Sigmoid colon (tissue), 4 donors: ENCODE results near the gene CARTPT.

Experiments
- EP300 ChIP-seq, 4 donors: sonication (generic); formaldehyde crosslinking; IDR thresholded peaks; one replicate each; pipeline ENCODE4 v1.6.1; 2017; ENCODE audit warnings: antibody characterized with exemption in 4 of 4
- POLR2A ChIP-seq, 2 donors: fragments of 450-650 bp; IDR thresholded peaks; one replicate each; pipeline ENCODE4 v1.6.1; 2016; ENCODE audit warnings: antibody characterized with exemption in 2 of 2, mild to moderate bottlenecking in 2 of 2, moderate library complexity in 2 of 2
- POLR2AphosphoS5 ChIP-seq, 4 donors: sonication (generic); formaldehyde crosslinking; IDR thresholded peaks; one replicate each; pipeline ENCODE4 v1.6.1; 2017; ENCODE audit warnings: antibody characterized with exemption in 4 of 4
- TF ChIP-seq, protein P1 (sequence below), 4 experiments: fragments of 450-650 bp in 3 of 4; fragments of 200-600 bp in 1 of 4; IDR thresholded peaks; one replicate each; pipeline ENCODE4 v1.5.1; 2016 to 2019; ENCODE audit warnings: antibody characterized with exemption in 4 of 4, mild to moderate bottlenecking in 3 of 4, moderate library complexity in 2 of 4

GRCh38 chr5:71738662-71739361 is 19.7 kb downstream of the CARTPT start:
- TF ChIP-seq EP300 (IDR thresholded peaks at IDR 0.05) (no peak), POLR2A (IDR thresholded peaks at IDR 0.05) (no peak), POLR2AphosphoS5 (IDR thresholded peaks at IDR 0.05) (no peak)
- TF ChIP-seq, protein P1, sequence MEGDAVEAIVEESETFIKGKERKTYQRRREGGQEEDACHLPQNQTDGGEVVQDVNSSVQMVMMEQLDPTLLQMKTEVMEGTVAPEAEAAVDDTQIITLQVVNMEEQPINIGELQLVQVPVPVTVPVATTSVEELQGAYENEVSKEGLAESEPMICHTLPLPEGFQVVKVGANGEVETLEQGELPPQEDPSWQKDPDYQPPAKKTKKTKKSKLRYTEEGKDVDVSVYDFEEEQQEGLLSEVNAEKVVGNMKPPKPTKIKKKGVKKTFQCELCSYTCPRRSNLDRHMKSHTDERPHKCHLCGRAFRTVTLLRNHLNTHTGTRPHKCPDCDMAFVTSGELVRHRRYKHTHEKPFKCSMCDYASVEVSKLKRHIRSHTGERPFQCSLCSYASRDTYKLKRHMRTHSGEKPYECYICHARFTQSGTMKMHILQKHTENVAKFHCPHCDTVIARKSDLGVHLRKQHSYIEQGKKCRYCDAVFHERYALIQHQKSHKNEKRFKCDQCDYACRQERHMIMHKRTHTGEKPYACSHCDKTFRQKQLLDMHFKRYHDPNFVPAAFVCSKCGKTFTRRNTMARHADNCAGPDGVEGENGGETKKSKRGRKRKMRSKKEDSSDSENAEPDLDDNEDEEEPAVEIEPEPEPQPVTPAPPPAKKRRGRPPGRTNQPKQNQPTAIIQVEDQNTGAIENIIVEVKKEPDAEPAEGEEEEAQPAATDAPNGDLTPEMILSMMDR (IDR thresholded peaks at IDR 0.05): no peak
